Dedifferentiated amniotic fluid mesenchymal stem cell (primary cell): Measurements from ENCODE around the gene CBL.
"Not testable (repeated sequence)": the region's sequence is repeated elsewhere in the genome, so short reads cannot be mapped to it uniquely, and the experiment has no call there.

Experiments used
- DNase-seq: peaks from one replicate; pipeline ENCODE4 v3.0.0-alpha.2; 2016; ENCODE audit errors: extremely low spot score

CBL gene

DNA sequence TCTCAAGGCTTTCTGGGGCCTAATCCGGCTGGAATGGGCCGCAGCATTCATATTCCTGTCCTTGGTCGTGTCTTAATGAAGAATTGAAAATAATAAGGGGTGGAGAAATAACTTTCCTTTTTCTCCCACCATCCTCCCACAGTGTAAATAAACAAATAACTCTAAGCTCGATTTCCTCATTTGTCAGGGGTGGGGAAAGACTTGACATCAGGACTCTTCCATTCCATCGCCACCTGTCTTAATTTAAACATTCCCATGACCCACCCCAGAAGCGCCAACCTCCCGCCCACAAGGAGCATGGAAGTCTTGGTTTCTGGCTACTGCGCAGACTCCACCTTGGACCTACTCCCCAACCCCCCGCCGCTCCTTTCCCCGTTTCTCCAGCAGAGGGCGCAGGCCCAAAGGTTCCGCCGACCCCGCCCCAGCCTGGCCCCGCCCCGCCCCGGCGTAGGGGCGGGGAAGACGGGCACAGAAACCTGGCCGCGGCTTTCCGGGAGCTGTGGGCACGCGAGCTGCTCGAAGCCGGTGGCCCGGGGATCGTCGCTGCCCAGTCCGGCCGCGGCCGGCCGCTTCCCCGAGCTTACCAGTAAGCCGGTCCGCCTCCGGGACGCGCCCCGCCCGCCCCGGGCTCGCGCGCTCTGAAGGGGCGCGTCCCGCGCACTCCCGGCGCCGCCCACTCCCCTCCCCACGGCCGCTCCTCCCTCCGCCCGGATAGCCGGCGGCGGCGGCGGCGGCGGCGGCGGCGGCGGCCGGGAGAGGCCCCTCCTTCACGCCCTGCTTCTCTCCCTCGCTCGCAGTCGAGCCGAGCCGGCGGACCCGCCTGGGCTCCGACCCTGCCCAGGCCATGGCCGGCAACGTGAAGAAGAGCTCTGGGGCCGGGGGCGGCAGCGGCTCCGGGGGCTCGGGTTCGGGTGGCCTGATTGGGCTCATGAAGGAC, at the start of gene CBL:
TSS of gene CBL (plus strand) at position 766 of the 937 bp plus-strand sequence. CDS start at position 845, 79 bp downstream.
- peak; percentile 93 for DNase-seq

DNA sequence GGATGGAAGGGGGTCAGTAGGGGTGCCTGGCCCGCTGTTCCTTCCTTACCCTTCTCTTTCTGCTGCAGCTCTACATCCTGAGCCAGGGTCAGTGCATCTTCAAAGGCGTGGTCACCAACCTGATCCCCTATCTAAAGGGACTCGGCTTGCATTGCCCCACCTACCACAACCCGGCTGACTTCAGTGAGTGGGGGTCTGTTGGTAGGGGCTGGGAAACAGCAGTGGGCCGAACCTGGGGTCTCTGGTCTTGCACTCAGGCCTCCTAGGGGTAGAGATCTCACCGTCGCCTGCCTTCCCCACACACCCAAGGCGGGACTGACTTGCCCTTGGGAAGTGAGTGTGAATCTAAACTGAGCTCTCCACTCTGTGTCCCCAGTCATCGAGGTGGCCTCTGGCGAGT, 49.6 kb upstream of the CBL start:
- DNase-seq = no peak

DNA sequence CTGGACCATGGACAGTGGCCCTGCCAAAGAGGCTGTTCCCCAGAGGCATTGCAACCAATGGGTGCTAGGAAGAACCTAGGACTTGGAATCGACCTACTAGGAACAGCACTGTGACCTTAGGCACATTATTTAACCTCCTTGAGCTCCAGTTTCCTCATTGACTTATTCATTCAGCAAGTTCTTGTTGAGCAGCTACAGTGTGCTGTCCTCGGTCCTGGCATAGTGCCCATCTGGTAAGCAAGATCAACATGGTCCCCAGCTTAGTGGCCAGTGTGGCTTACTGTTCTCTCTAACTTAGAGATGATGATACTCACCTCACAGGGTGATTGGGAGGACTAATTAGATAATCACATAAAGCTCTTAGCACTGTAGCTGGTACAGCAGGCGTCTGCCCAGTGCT, 49.1 kb upstream of the CBL start:
- DNase-seq = no peak

DNA sequence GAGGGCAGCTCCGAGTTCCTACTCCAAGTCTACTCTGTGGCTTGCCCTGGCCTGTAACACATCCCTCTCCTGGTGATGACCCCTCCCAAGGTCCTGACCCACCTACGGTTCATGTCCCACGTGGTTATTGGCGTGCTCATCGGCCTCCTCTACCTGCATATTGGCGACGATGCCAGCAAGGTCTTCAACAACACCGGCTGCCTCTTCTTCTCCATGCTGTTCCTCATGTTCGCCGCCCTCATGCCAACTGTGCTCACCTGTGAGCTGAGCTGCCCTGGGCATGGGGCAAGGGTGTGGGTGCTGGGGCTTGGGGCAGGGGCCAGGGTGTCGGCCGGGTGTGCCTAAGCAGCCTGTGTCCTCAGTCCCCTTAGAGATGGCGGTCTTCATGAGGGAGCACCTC, 47.7 kb upstream of the CBL start:
- no peak for DNase-seq

DNA sequence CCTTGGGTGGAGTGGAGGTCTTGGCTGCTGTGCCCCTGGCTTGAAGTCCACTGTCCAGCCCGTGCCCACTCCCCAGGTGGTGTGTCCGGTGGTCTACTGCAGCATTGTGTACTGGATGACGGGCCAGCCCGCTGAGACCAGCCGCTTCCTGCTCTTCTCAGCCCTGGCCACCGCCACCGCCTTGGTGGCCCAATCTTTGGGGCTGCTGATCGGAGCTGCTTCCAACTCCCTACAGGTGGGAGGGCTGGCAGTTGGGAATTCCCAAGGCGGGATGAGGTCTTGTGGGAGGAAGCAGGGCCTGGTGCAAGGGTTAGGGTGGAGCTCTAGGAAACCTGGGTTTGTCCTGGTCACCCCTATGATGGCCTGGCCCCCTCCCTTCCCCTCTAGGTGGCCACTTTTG, 46.0 kb upstream of the CBL start:
- no peak for DNase-seq

DNA sequence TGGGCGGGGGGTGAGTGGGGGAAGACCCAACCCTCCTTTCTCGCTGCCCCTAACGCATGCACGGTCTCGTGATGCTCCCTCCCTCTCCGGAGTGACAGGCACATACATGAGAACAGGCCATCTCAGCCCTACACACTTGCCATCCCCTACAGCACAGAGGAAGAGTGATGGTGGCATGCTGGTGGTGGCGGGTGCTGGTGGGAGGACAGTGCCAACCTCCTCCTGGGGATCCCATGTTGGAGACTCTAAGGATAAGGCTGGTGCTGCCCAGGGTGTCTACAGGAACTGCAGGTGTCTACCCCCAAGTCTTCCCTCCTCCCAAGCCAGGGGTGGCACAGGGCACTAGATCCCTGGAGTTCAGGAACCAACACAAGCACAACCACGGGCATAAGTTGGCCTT, 44.3 kb upstream of the CBL start:
- DNase-seq = no peak

DNA sequence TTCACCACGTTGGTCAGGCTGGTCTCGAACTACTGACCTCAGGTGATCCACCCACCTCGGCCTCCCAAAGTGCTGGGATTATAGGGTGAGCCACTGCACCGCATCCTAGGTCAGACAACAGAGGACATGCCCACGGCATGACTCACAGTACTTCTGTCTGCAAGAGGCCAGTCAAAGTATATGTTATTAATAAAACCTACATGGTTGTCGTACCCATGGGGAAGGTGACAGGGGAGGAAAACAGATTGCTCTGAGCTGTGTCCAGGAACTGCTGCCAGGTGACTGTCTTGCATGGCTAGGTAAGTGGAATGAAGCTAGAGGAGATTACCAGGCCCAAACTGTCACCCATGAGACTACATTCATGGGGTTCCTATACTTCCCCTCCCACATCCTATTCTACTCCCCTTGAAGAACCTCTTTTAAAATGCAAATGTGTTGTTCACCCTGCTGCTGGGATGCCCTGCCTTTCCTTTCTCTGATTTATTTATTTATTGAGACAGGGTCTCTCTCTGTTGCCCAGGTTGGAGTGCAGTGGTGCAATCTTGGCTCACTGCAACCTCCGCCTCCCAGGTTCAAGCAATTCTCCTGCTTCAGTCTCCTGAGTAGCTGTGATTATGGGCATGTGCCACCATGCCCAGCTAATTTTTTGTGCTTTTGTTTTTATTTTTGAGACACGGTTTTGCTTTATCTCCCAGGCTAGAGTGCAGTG, 39.6 kb upstream of the CBL start:
- DNase-seq = no peak

DNA sequence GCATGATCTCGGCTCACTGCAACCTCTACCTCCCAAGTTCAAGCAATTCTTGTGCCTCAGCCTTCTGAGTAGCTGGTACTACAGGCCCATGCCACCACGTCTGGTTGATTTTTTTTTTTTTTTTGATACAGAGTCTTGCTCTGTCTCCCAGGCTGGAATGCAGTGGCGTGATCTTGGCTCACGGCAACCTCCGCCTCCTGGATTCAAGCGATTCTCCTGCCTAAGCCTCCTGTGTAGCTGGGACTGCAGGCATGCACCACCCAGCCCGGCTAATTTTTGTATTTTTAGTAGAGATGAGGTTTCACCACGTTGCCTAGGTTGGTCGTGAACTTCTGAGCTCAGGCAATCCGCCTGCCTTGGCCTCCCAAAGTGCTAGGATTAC, 39.1 kb upstream of the CBL start:
- not testable (repeated sequence) for DNase-seq

DNA sequence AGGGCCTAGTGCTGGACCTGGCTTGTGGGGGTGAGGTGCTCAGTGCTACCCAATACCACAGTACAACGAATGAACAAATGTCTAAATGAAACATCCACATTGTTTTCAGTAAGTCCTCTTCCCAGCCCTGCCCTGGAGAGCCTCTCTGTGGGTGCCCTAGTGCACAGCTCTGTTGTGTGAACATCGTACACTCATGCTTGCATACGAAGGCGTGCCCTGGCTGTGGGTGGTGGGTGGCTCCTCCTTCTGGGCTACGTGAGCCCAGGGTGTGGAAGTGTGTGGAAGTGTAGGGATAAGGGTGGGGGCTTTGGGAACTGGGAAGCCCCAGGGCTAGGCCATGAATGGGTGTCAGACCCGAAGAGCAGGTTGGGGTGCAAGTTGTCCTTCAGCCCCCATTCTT, 38.2 kb upstream of the CBL start:
- DNase-seq = no peak

DNA sequence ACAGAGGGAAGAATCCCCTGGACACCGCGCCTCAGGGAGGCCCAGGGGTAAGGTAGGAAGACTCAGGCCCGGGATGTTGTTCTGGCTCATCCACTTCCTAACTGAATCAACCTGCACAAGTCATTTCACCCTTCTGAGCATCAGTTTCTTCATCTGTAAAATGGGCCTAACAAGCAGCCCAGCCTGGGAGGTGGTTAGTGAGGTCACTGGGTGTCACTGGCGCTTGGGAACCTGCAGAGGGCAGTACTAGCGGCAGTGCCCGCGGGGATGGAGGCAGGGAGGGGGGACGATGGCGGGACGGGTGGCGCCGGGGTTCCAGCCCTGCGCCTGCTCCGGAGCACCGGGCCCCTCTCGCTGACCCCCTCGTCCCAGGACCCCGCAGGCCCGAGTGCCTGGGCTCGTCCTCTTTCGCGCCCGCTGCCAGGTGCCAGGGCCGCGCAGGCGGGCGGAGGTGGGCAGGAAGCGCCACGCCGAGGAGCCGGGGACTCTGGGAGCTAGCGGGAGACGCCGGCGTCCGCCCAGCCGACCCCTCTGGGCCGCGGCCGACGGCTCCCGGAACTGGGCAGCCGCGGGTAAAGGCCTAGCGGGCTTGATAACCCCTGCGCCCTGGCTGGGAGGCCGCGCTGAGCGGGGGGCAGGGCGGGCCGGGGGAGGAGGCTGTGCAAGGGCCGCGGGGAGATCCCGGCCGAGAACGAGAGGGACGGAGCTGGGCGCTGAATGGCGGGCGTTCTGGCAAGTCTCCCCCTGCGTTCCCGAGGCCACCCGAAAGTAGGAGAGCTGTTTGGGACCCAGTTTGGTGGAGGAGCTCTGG, 37.5 kb upstream of the CBL start, which contains the start of gene NLRX1:
TSS of gene NLRX1 (plus strand) at position 255 of the 811 bp plus-strand sequence. CDS start 2,679 bp downstream, outside the sequence.
- DNase-seq = peak; percentile 82

DNA sequence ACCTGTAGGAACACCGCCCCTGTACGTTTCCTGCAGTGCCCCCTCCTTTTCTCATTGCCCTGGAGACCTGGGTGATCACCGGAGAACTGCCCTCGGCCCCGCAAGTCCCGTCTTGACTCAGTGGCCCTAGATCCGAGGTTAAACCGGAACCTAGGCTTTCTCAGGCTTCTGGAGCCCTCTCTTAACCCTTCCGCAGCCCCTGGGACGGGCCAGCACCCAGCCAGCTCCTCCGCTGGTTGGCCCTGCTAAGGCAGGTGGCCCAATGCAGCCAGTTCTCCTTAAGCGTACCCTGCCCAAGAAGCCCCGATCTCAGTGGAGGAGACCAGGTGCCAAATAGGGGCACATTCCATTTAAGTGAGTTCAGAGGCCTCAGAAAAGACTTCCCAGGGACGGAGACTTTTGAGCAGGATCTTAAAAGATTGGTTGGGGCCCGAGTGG, 36.8 kb upstream of the CBL start:
- DNase-seq = no peak

DNA sequence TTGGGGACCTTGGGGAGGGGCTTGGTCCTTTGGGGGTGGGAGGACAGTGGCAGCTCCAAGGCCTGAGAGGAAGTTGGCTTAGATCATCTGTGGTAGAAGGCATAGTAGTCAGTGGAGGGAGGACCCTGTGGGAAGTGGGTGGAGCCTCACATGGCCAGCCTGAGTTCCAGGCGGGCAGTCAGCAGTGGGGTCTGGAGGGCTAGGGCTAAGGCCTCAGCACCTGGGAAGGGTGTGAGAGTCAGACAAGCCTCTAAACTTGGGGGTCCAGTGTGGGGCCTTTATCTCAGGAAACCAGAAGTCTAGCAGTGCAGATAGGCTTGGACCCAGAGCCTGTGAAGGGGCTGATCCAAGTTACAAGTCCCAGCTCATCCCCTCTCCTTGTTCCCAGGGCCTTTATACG, 33.6 kb upstream of the CBL start:
- DNase-seq = no peak

DNA sequence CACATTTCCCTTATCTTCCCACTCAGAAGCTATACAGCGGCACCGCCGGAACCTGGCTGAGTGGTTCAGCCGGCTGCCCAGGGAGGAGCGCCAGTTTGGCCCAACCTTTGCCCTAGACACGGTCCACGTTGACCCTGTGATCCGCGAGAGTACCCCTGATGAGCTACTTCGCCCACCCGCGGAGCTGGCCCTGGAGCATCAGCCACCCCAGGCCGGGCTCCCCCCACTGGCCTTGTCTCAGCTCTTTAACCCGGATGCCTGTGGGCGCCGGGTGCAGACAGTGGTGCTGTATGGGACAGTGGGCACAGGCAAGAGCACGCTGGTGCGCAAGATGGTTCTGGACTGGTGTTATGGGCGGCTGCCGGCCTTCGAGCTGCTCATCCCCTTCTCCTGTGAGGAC, 32.7 kb upstream of the CBL start:
- DNase-seq = no peak

DNA sequence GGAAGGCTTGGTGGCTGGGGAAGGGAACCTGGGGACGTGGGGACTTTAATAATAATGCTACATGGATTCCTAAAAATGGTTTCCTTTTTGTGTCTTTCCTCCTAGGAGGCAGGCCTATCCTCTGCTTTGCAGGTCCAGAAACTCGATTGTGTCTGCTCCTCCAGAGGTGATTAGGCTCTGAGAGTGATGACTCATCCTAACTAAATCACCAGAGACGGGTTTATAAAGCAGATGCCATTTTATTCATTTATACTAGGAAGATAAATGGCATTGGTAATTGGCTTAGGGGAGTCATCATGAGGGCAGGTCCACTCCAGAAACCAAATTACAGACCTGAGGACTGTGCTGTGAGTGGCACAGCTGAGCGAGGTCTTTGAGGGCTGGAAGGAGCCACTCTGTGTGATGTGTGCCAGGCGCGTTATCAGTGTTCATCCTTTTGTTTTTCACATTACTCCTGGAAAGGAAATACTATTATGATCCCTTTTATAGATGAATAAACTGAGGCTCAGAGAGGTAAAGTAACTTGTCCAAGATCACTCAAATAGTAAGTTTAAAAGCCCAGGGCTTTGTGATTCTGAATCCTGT, 30.6 kb upstream of the CBL start:
- no peak for DNase-seq

DNA sequence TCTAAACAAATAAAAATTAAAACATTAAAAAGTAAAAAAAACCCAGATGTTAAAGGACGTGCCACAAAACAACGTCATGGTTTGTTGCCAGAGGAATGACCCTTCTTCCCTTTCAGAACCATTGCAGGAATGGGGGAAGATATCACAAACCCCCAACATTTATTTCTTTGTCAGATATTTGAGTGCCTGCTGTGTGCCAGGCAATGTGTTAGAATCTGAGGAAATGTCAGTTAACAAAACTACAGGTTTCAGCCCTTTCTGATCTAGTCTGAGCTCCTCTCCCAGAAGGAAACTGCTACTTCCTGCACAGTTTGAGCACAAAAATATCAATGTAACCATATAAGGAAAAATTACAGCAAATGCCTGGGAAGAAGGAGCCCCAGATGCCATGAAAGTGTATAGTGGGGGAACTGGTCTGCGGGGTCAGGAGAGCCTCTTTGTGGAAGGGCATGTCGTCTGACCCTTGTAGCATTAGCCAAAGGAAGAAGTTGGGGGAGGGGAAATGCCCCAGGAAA, 27.9 kb upstream of the CBL start:
- no peak for DNase-seq

DNA sequence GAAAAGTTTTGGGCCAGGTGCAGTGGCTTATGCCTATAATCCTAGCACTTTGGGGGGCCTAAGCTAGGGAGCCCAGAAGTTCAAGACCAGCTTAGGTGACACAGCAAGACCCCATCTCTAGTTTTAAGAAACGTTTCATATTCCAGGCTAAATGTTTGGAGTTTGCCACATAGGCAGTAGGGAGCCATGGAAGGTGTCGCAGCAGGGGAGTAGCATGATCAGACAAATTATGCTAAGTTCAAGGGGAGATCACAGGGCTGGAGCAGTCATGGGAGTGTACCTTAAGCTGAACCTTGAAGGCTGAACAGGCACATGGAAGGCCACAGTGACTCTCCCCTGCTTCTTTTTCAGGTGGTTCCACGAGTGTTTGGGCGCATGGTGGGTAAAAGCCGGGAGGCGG, 26.8 kb upstream of the CBL start:
- no peak for DNase-seq

DNA sequence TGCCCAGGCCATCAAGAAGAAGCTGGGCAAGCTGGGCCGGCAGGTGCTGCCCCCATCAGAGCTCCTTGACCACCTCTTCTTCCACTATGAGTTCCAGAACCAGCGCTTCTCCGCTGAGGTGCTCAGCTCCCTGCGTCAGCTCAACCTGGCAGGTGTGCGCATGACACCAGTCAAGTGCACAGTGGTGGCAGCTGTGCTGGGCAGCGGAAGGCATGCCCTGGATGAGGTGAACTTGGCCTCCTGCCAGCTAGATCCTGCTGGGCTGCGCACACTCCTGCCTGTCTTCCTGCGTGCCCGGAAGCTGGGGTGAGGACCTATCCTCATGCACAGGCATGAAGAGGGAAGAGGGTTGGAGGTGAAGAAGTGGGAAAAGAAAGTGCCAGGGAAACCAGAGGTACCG, 26.2 kb upstream of the CBL start:
- no peak for DNase-seq

DNA sequence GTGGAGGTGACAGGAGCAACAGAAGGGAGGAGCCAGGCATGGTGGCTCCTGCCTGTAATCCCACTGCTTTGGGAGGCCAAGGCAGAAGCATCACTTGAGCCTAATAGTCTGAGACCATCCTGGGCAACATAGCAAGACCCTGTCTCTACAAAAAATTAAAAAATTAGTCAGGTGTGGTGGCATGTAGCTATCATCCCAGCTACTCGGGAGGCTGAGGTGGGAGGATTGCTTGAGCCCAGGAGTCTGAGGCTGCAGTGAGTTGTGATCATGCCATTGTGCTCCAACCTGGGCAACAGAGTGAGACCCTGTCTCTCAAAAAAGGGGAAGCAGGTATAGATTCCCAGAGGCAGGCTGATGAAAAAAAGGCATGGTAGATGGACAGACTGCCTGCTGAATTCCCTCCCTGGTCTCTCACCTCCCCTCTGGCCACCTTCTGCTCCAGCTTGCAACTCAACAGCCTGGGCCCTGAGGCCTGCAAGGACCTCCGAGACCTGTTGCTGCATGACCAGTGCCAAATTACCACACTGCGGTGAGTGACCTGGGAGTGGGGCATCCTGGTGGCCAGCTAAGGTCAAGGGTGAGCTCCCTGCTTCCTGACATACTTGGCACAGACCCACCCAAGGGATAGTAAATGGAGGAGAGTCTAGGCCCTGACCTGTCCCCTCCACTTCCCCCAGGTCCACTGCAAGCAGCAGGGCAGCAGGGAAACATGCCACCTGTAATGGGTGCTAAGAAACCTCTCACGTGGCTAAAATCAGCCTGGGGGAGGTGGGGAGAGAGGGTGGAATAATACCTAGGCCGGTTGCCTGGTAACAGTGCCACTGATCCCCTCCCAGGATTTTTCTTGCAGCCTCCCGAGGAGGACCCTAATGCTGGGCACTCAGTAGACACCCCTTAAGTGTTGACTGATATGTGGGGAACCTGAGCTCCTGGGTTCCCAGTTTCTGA, 25.1 kb upstream of the CBL start:
- no peak for DNase-seq

DNA sequence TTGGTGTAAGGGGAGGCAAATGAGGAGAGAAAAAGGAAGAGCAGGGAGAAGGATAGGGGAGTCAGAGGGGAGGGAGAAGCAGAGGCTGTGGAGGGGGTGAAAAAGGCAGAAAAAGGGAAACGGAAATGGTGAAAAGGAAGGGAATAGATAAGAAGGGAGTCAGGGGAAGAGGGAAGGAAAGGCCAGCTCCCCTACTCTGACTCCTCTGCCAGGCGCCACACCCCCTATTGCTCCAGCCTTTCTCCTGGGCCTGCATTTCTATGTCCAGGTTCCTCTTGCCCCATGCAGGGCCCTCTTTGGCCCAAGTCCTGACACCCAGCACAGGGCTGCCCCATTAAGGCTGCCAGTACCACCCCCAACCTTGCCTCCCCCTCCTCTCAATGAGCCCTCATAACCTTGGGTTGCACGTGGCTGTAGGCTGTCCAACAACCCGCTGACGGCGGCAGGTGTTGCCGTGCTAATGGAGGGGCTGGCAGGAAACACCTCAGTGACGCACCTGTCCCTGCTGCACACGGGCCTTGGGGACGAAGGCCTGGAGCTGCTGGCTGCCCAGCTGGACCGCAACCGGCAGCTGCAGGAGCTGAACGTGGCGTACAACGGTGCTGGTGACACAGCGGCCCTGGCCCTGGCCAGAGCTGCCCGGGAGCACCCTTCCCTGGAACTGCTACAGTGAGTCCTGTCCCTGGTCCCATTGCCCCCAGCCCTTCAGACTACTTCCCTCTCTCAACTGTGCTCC, 24.3 kb upstream of the CBL start:
- DNase-seq = no peak

DNA sequence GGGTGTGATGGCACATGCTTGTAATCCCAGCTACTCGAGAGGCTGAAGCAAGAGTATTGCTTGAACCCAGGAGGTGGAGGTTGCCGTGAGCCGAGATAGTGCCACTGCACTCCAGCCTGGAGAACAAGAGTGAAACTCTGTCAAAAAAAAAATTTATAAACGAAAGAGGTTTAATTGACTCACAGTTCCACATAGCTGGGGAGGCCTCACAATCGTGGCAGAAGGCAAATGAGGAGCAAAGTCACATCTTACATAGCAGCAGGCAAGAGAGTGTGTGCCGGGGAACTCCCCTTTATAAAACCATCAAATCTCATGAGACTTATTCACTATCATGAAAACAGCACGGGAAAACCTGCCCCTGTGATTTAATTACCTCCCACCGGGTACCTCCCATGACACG, 21.7 kb upstream of the CBL start:
- DNase-seq = not testable (repeated sequence)
